HG03097 (cell line): ENCODE data around the gene IQCC.

ENCODE experiments used
- ATAC-seq: cut with Tn5 transposase; IDR thresholded peaks from one replicate; pipeline ENCODE4 v1.9.1; 2021; ENCODE audit not compliant: unreplicated experiment, low FRiP score

IQCC gene

GRCh38 chr1:32255072-32256071 lies 49.9 kb downstream of the IQCC start:
- no peak for ATAC-seq

- ATAC-seq = no peak
These were observed 51.2 kb downstream of the IQCC start for GRCh38 chr1:32256473-32257226.

- no peak for ATAC-seq
These were observed 51.7 kb downstream of the IQCC start for GRCh38 chr1:32257227-32257508.
